ENCODE data around the gene ST3GAL4.

The ST3GAL4 gene

GRCh38 chr11:126313826-126314225 is 41.7 kb upstream of the ST3GAL4 start:
- no peak for TF ChIP-seq POLR2AphosphoS5 (IDR thresholded peaks at IDR 0.05; ENCODE audit: low read depth, low read length)
- no peak for TF ChIP-seq FOXP2 (optimal IDR thresholded peaks at IDR 0.05; ENCODE audit: borderline replicate concordance, extremely low read depth, extremely low read length, insufficient read depth)
- TF ChIP-seq TAF1 (IDR thresholded peaks at IDR 0.05; ENCODE audit: borderline replicate concordance, insufficient read depth, low read length): no peak
- TF ChIP-seq REST (IDR thresholded peaks at IDR 0.05; ENCODE audit: insufficient read depth in 1 of 2, low read depth in 2 of 2, low read length in 2 of 2): no peak
- TF ChIP-seq SIN3A (IDR thresholded peaks at IDR 0.05; ENCODE audit: borderline replicate concordance, insufficient read depth, low read length): no peak

- TF ChIP-seq REST (IDR thresholded peaks at IDR 0.05; ENCODE audit: insufficient read depth in 1 of 2, low read depth in 2 of 2, low read length in 2 of 2): no peak
- TF ChIP-seq TAF1 (IDR thresholded peaks at IDR 0.05; ENCODE audit: borderline replicate concordance, insufficient read depth, low read length): no peak; the same call in 1 of the 2 replicates
- no peak for TF ChIP-seq SIN3A (IDR thresholded peaks at IDR 0.05; ENCODE audit: borderline replicate concordance, insufficient read depth, low read length)
- TF ChIP-seq POLR2AphosphoS5 (IDR thresholded peaks at IDR 0.05; ENCODE audit: low read depth, low read length): no peak
- TF ChIP-seq FOXP2 (optimal IDR thresholded peaks at IDR 0.05; ENCODE audit: borderline replicate concordance, extremely low read depth, extremely low read length, insufficient read depth): no peak
These were observed 38.1 kb upstream of the ST3GAL4 start for GRCh38 chr11:126317432-126317755.

GRCh38 chr11:126317756-126318573 is 37.5 kb upstream of the ST3GAL4 start:
- TF ChIP-seq FOXP2 (optimal IDR thresholded peaks at IDR 0.05; ENCODE audit: borderline replicate concordance, extremely low read depth, extremely low read length, insufficient read depth): no peak
- TF ChIP-seq SIN3A (IDR thresholded peaks at IDR 0.05; ENCODE audit: borderline replicate concordance, insufficient read depth, low read length): no peak
- TF ChIP-seq TAF1 (IDR thresholded peaks at IDR 0.05; ENCODE audit: borderline replicate concordance, insufficient read depth, low read length): no peak; the same call in 1 of the 2 replicates
- no peak for TF ChIP-seq POLR2AphosphoS5 (IDR thresholded peaks at IDR 0.05; ENCODE audit: low read depth, low read length)
- TF ChIP-seq REST (IDR thresholded peaks at IDR 0.05; ENCODE audit: insufficient read depth in 1 of 2, low read depth in 2 of 2, low read length in 2 of 2): no peak

GRCh38 chr11:126318574-126319373 is 36.7 kb upstream of the ST3GAL4 start:
- TF ChIP-seq REST (IDR thresholded peaks at IDR 0.05; ENCODE audit: insufficient read depth in 1 of 2, low read depth in 2 of 2, low read length in 2 of 2) (0 out of 4 replicates have a peak, but pooled peaks of 1 of the 2 experiments have one; percentile 31), FOXP2 (optimal IDR thresholded peaks at IDR 0.05; ENCODE audit: borderline replicate concordance, extremely low read depth, extremely low read length, insufficient read depth) (no peak), SIN3A (IDR thresholded peaks at IDR 0.05; ENCODE audit: borderline replicate concordance, insufficient read depth, low read length) (no peak)

Measured in PFSK-1 (cell line).